Heart left ventricle (tissue), 16 donors: Measurements from ENCODE around the gene ACTA2. TPM values are rescaled to one million over a fixed set of nuclear protein-coding genes. Genes with fewer than 3 reads are reported as not detected.

Experiments
- ATAC-seq, 4 donors: fragments of 200-7000 bp; cut with Tn5 transposase; one replicate each; pipeline ENCODE4 v1.9.1; 2020 to 2022; ENCODE audit warnings: moderate library complexity in 4 of 4, mild to moderate bottlenecking in 3 of 4, moderate number of reproducible peaks in 1 of 4
- DNase-seq, 5 donors: peaks; one replicate each; pipeline ENCODE4 v3.0.0-alpha.2; 2020
- H3K27ac ChIP-seq, 12 donors: fragments of 200-600 bp; sonication (generic) in 4 of 12; one replicate each; pipeline versions ENCODE4 v1.5.0 to v1.8.0; 2016 to 2022; ENCODE audit warnings: mild to moderate bottlenecking in 2 of 12
- H3K27me3 ChIP-seq, 9 donors: fragments of 200-600 bp; sonication (generic) in 2 of 9; one replicate each; pipeline versions ENCODE4 v1.5.1 to v1.8.0; 2016 to 2022; ENCODE audit warnings: mild to moderate bottlenecking in 3 of 9
- H3K36me3 ChIP-seq, 9 donors: fragments of 200-600 bp; sonication (generic) in 2 of 9; one replicate each; pipeline versions ENCODE4 v1.5.0 to v1.8.0; 2018 to 2022; ENCODE audit warnings: mild to moderate bottlenecking in 2 of 9
- H3K4me1 ChIP-seq, 12 donors: fragments of 200-600 bp; sonication (generic) in 4 of 12; one replicate each; pipeline versions ENCODE4 v1.5.0 to v1.8.0; 2016 to 2022; ENCODE audit warnings: mild to moderate bottlenecking in 3 of 12
- H3K4me3 ChIP-seq, 12 donors: fragments of 200-600 bp; sonication (generic) in 4 of 12; one replicate each; pipeline versions ENCODE4 v1.5.0 to v1.8.0; 2017 to 2022; ENCODE audit warnings: mild to moderate bottlenecking in 9 of 12, moderate library complexity in 4 of 12
- H3K9me3 ChIP-seq, 12 donors: fragments of 200-600 bp; sonication (generic) in 4 of 12; one replicate each; pipeline versions ENCODE4 v1.5.0 to v1.8.0; 2016 to 2022; ENCODE audit warnings: mild to moderate bottlenecking in 1 of 12
- POLR2A ChIP-seq, 2 donors: fragments of 450-650 bp; IDR thresholded peaks; one replicate each; pipeline ENCODE4 v1.6.1; 2017; ENCODE audit warnings: antibody characterized with exemption in 2 of 2, mild to moderate bottlenecking in 2 of 2, moderate library complexity in 2 of 2
- whole genome bisulfite sequencing, 4 donors: extraction: QIAGEN DNeasy Blood & Tissue Kit in 2 of 4; methylation state at CpG; one replicate each; pipeline versions ENCODE4 v1.1.5 to v1.1.7; 2013 to 2018; 5-methylcytosine and 5-hydroxymethylcytosine counted together
- intact Hi-C, 10 donors: fragments of 100-400 bp; cut with DNase I; formaldehyde crosslinking; loops; one replicate each; pipeline versions ENCODE4 v1.11.1 to v1.14.2; 2022
- polyA plus RNA-seq, 2 donors: library from polyadenylated mRNA; stranded (reverse); fragments of 200-250 nt; gene quantifications; one replicate each; pipeline ENCODE4 v1.2.3, GENCODE V29; 2013
- total RNA-seq, 9 donors: library from RNA; depleted of rRNA in 2 of 9; stranded (reverse); fragments of >200 nt in 2 of 9; fragmentation: NEBNext Ultra II Directional in 3 of 9; extraction: Animal tissue kit (Norgen Biotek cat#: 25700) in 3 of 9; gene quantifications; one replicate each; pipeline versions ENCODE4 v1.1.0 to v1.2.4, GENCODE V29; 2016 to 2023
- TF ChIP-seq, protein P1 (sequence below), 12 donors: fragments of 200-600 bp; sonication (generic) in 4 of 12; IDR thresholded peaks; one replicate each; pipeline versions ENCODE4 v1.5.0 to v1.8.0; 2018 to 2022; ENCODE audit warnings: antibody characterized with exemption in 12 of 12, mild to moderate bottlenecking in 5 of 12
- donor health status: ischemic (EF 13 %, LVEDD 7.1; RV severe dilation, severe dysfunction).
- donor health status: healthy with polysubstance abuse.
- donor health status: DM: no; HTN: yes; CAD: no.
- donor health status: DM: no; HTN: no; CAD: no.
- donor health status: ischemic (EF 25% LVEDD 6.9; RV normal size, moderate dysfunction).
- donor health status: ischemic (EF 25% LVEDD 5.7; RV mildly dilated, moderate dysfunction).
- donor health status: healthy.
- donor health status: DM: yes; HTN: yes; CAD: no.
- donor health status: ischemic (EF 35%, LVEDD 5.7; RV mildly dilated, moderate dysfunction).
- donor health status: nonischemic (EF 11% LVEDD 7.7; RV severe dilation, severe dysfunction).
- donor health status: DM: yes; HTN: yes; CAD: no.
- donor health status: PGD.
- donor health status: ischemic (EF 29% LVEDD 5.4; RV normal size, mild dysfunction).
- donor health status: nonischemic (EF 23%, LVEDD 6.1; RV moderate dilation, normal function).

Gene ACTA2
- total and polyA plus RNA-seq, 11 donors = 70.9 to 244 (median 110) TPM

DNA sequence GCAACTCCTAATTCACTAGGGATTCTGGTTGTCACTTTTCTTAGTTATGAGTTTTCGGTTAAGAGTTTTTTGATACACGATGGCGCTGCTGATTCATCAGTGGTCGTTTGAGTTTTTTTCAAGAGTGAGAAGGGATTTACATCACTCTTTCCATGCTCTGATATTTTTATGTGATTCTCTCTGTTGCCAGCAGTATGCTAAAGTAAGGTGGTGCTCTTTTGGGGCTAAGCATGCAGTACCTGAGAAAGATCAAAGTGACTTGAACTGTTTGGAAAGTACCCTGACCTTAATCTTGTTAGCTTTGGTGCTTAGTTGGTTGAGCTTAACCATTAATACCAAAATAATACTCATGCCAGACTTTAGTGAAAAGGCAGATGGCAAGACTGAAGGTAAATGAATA is 44.4 kb downstream of the ACTA2 start:
- ATAC-seq = no peak
- Histone ChIP-seq H3K9me3 (no peaks in the 10 kb centered on the region), H3K27ac (no peak overlapping the region), H3K4me3 (no peak overlapping the region), H3K4me1 (peaks cover 0 to 3% (median 0%) of the 10 kb centered on the region in 12 donors), H3K27me3 (no peaks in the 10 kb centered on the region), H3K36me3 (peaks cover 0 to 67% (median 38%) of the 10 kb centered on the region in 9 donors)
- intact Hi-C loops = no loop called here
- no peak for DNase-seq
- TF ChIP-seq, protein P1, sequence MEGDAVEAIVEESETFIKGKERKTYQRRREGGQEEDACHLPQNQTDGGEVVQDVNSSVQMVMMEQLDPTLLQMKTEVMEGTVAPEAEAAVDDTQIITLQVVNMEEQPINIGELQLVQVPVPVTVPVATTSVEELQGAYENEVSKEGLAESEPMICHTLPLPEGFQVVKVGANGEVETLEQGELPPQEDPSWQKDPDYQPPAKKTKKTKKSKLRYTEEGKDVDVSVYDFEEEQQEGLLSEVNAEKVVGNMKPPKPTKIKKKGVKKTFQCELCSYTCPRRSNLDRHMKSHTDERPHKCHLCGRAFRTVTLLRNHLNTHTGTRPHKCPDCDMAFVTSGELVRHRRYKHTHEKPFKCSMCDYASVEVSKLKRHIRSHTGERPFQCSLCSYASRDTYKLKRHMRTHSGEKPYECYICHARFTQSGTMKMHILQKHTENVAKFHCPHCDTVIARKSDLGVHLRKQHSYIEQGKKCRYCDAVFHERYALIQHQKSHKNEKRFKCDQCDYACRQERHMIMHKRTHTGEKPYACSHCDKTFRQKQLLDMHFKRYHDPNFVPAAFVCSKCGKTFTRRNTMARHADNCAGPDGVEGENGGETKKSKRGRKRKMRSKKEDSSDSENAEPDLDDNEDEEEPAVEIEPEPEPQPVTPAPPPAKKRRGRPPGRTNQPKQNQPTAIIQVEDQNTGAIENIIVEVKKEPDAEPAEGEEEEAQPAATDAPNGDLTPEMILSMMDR (IDR thresholded peaks at IDR 0.05) = no peak
- no peak for TF ChIP-seq POLR2A (IDR thresholded peaks at IDR 0.05)
- WGBS, 4 donors = 92 to 94% (median 93%) methylated on average over 4 of the region's 4 CpGs

DNA sequence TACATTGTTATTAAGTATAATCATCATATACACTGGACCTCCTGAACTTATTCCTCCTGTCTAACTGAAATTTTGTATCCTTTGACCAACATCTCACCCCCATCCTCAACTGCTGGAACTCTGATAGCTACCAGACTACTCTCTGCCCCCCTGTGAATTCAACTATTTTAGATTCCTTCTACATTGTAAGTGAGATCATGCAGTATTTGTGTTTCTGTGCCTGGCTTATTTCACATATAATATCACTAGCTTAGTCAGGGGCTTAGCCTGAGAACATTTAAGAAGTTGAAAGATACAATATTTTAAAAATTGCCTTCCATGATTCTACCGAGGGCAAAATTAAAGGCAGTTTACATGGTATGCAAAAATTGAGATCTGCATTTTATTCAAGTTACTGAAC is 45.7 kb downstream of the ACTA2 start:
- intact Hi-C loops = no loop called here
- Histone ChIP-seq H3K36me3 (peaks cover 0 to 78% (median 42%) of the 10 kb centered on the region in 9 donors), H3K27ac (no peak overlapping the region), H3K9me3 (no peaks in the 10 kb centered on the region), H3K4me1 (peaks cover 0 to 6% (median 0%) of the 10 kb centered on the region in 12 donors), H3K27me3 (no peaks in the 10 kb centered on the region), H3K4me3 (no peak overlapping the region)
- WGBS, 4 donors = 87 to 93% (median 88%) methylated on average over 1 of the region's 1 CpG
- no peak for ATAC-seq
- TF ChIP-seq POLR2A (IDR thresholded peaks at IDR 0.05) = no peak
- TF ChIP-seq, protein P1 (IDR thresholded peaks at IDR 0.05) = no peak
- no peak for DNase-seq

DNA sequence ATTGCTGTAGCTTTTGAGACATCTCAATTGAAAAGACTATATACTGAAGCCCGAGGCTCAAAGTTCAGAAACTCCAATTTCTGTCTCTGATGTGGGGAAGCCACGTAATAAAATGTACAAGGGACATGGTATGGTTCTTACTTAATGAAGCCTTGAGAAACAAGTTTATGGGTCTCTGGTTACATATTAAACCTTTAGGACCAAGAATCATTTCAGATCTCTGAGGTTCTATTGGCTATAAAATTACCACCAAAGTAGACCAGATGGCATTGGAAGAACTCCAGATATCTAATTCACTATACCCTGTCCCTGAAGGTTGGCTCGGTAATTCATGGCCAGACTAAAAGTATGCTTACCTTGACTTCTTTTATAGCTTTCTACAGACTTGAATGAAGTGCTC is 48.9 kb downstream of the ACTA2 start:
- H3K36me3 ChIP-seq = peaks cover 0 to 69% (median 44%) of the 10 kb centered on the region in 9 donors
- intact Hi-C loops = no loop called here
- WGBS, 4 donors = 93 to 100% (median 95%) methylated on average over 3 of the region's 3 CpGs
- no peak overlapping the region for H3K27ac ChIP-seq
- DNase-seq = no peak
- H3K27me3 ChIP-seq = no peaks in the 10 kb centered on the region
- peaks cover 0 to 29% (median 5%) of the 10 kb centered on the region in 12 donors for H3K4me1 ChIP-seq
- ATAC-seq = no peak
- no peaks in the 10 kb centered on the region for H3K9me3 ChIP-seq
- no peak for TF ChIP-seq POLR2A (IDR thresholded peaks at IDR 0.05)
- TF ChIP-seq, protein P1 (IDR thresholded peaks at IDR 0.05) = no peak
- H3K4me3 ChIP-seq = no peak overlapping the region

DNA sequence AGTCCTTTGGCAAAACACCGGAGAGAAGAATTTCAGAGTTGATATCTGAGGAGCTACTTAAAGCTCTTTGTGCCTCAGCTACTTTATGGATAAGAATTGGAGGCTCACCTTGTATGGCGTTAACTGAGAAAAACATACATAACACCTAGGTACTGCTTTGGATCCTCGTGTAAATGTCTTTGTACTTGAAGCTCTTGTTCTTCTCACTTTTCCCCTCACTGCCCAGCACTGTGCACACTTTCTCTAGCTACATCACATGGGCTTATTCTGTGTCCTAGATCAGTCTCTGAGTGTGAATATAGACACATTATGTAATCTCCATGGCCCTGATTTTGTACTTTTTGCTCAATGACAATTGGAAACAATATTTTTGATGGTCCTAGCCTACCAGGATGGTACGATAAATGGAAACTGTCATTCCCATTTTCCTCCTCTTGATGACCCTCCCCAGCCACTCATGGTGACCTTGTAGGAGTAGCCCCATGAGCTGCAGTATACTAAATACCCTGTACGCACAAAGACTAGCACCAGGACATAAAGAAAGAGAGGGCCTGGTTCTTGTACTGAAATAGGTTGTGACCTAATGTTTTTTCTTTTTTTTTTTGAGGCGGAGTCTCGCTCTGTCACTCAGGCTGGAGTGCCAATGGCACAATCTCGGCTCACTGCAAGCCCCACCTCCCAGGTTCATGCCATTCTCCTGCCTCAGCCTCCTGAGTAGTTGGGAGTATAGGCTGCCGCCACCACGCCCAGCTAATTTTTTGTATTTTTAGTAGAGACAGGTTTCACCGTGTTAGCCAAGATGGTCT is 50.4 kb downstream of the ACTA2 start:
- Histone ChIP-seq H3K36me3 (peaks cover 0 to 53% (median 37%) of the 10 kb centered on the region in 9 donors), H3K4me3 (no peak overlapping the region), H3K4me1 (peaks cover 0 to 38% (median 6%) of the 10 kb centered on the region in 12 donors), H3K27me3 (no peaks in the 10 kb centered on the region), H3K9me3 (no peaks in the 10 kb centered on the region), H3K27ac (peak overlapping the region in 3 of 12 donors; percentile 14 to 70 (median 32))
- no peak for DNase-seq
- ATAC-seq = no peak
- no peak for TF ChIP-seq POLR2A (IDR thresholded peaks at IDR 0.05)
- TF ChIP-seq, protein P1 (IDR thresholded peaks at IDR 0.05) = no peak
- WGBS, 4 donors = 94 to 97% (median 95%) methylated on average over 11 of the region's 11 CpGs
- intact Hi-C loops = no loop called here
